GM18498 (cell line): ENCODE results near the gene COL28A1.
"Not testable (repeated sequence)": the region's sequence is repeated elsewhere in the genome, so short reads cannot be mapped to it uniquely, and the experiment has no call there.

Experiments
- ATAC-seq: cut with Tn5 transposase; IDR thresholded peaks from one replicate; pipeline ENCODE4 v1.9.1; 2021; ENCODE audit warnings: mild to moderate bottlenecking, moderate library complexity; ENCODE audit not compliant: unreplicated experiment

The COL28A1 gene

GRCh38 chr7:7476381-7476780 lies 59.3 kb downstream of the COL28A1 start:
- ATAC-seq: no peak

- no peak for ATAC-seq
Observed at GRCh38 chr7:7475601-7476000, 60.1 kb downstream of the COL28A1 start.

- ATAC-seq: no peak
Observed at GRCh38 chr7:7474436-7474835, 61.2 kb downstream of the COL28A1 start.

DNA sequence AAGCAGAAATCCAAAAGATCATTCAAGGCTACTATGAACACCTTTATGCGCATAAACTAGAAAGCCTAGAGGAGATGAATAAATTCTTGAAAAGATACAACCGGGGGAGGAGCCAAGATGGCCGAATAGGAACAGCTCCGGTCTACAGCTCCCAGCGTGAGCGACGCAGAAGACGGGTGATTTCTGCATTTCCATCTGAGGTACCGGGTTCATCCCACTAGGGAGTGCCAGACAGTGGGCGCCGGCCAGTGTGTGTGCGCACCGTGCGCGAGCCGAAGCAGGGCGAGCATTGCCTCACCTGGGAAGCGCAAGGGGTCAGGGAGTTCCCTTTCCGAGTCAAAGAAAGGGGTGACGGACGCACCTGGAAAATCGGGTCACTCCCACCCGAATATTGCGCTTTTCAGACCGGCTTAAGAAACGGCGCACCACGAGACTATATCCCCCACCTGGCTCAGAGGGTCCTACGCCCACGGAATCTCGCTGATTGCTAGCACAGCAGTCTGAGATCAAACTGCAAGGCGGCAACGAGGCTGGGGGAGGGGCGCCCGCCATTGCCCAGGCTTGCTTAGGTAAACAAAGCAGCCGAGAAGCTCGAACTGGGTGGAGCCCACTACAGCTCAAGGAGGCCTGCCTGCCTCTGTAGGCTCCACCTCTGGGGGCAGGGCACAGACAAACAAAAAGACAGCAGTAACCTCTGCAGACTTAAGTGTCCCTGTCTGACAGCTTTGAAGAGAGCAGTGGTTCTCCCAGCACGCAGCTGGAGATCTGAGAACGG lies 70.5 kb downstream of the COL28A1 start:
- ATAC-seq: not testable (repeated sequence)

GRCh38 chr7:7454000-7454399 lies 81.7 kb downstream of the COL28A1 start:
- no peak for ATAC-seq

DNA sequence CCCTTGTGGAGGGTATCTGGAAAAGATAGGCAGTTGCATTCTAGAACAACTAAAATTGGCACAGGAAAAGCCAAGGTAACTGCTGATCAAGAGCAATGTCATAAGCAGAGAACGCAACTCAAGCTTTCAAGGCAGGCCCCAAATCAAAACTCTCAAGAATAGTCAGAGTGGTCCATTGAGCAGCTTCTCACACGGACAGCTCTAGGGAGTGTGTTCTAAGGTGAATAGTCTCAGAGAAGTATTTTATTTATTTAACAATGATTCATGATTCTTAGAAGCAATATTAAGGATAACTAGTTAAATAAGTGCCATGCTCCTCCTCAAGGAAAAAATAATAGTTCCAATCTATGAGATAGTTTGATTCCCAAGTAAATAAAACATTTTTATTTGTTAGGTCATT lies 83.0 kb downstream of the COL28A1 start:
- no peak for ATAC-seq

DNA sequence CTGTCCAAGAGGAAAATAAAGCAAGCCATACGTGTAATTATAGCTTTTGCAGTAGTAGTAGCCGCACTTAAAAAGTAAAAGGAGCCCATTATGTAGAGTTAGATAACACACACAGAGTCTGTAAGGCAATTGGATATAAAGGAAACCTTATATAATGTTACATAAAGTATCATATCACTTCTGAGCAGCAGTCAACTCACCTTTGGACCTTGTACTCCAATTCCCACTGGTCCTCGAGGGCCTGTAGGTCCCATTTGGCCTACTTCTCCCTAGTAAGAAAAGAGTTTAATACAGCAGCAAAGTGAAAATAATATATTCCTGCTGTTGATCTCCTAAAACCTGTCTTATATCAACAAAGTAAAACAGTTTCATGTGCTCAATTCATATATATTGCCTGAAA lies 83.6 kb downstream of the COL28A1 start:
- no peak for ATAC-seq

DNA sequence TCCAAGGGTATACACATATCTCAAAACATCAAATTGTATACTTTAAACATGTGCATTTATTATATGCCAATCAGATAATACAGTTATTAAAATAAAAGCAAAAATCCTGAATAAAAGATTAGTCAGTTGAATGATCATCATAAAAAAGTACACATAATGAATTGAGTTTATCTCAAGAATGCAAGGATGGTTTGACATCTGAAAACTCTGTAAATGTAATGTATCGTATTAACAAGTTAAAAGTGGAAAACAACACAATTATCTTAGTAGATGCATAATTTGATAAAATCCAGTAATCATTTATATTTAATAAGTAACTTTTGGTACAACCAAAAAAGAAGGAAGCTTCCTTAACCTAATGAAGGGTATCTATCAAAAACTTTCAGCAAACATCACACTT lies 86.6 kb downstream of the COL28A1 start:
- ATAC-seq: no peak

- no peak for ATAC-seq
Observed at GRCh38 chr7:7446616-7447015, 89.1 kb downstream of the COL28A1 start.

- ATAC-seq: no peak
Observed at GRCh38 chr7:7443806-7444350, 91.8 kb downstream of the COL28A1 start.

DNA sequence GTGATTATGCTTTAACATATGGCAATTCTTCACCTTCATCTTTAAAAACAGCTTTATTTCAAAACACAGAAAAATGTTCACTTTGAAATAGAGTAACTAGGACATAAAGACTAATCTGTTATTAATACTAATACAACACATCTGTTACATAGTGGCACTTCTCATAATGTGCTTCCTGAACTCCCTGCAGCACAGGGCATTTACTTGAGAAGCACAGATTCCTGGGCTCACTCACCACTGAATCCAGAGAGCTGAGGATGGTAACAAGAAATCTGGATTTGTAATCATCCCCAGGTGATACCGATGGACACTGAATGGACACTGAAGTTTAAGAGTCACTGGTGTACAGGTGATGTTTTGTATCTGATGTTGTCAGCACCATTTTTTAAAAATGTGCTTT lies 96.1 kb downstream of the COL28A1 start:
- no peak for ATAC-seq

GRCh38 chr7:7438851-7439250 lies 96.8 kb downstream of the COL28A1 start:
- no peak for ATAC-seq

- no peak for ATAC-seq
Observed at GRCh38 chr7:7435978-7436377, 99.7 kb downstream of the COL28A1 start.

GRCh38 chr7:7434329-7434728 lies 101.3 kb downstream of the COL28A1 start:
- no peak for ATAC-seq

DNA sequence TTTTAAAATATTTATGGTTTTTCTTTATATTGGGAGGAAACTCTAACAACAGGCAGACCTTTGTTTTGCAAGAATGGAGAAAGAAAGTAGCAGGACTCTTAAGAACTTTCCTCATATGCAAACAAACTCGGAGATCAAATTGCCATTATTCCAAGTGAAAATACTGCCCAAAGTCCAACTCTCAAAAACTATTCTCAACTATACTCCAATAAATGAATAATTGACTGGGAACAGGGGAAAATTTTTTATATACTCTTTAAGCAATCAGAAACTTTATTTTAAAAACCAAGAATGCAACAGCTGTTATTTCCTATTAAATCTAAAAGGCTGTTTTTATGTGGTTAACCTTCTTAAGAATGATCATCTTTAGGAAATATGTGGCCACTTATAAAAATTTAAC lies 101.9 kb downstream of the COL28A1 start:
- no peak for ATAC-seq

GRCh38 chr7:7432979-7433378 lies 102.7 kb downstream of the COL28A1 start:
- no peak for ATAC-seq

- no peak for ATAC-seq
Observed at GRCh38 chr7:7428806-7429205, 106.9 kb downstream of the COL28A1 start.

DNA sequence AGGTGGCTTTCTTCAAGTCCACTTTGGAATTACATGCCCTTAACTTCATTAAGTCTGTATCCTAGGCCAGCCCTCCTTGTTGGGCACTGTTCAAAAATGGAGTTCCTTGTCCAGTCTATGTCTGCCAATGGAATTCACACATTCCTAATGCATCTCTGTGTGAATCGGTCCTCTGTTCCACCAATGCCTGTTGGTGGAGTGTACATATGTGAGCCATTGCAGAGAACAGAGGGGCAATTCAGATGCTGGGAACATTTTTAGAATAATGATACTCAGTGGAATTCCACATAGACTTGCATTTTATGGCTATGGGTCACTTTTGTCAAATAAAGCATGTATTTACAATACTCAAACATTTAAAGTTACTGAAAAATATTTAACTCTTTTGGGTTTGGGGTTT lies 108.3 kb downstream of the COL28A1 start:
- no peak for ATAC-seq

GRCh38 chr7:7426676-7427075 lies 109.0 kb downstream of the COL28A1 start:
- no peak for ATAC-seq

DNA sequence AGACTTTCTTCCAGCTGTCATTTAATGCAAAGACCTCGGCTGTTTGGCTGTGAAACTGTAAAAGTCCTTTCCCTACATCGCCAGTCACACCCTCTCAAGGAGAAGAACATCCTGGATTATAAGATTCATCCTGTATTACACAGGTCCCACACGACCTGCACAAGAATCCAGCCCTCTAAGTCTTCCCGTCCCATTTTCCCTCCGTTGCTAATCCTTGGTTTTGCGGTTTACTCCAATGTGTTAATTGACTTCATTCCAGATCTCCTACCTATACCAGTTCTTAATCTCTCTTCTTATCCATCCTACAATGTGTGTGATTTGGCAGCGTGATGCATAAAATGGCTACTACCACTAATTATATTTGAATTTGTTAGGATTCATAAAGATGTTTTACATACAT lies 110.4 kb downstream of the COL28A1 start:
- no peak for ATAC-seq

DNA sequence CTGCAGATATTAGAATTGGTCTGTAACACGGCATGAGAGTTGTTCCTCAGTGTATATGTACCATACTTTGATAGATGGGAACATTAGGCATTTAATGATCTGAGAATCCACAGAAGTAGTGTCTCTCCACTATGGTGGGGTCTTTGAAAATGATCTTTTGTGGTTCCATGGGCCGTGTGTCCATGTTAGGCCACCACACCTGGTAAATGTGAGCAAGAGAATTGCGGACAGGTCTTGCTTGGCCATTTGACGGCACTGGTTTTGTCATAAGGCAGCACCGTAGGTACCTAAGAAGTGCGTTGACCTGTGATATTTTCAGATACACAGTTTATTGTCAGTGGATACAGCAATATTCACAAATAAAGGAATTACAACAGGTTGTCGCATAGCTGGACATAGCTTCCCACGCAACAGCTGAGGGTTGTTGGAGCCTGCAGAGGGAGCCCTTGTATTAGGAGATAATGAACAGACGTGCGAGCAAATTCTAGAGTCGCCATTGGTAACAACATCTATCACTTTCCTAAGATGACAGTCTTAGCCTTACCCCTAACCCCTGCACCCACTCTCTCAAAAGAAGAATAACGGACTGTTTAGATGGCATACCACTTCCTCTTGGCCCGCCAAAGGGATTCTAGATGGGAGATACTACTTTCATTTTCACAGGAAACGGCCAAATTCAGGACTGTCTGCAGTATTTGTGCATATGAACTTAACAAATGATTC lies 111.4 kb downstream of the COL28A1 start:
- ATAC-seq: peak; percentile 85

DNA sequence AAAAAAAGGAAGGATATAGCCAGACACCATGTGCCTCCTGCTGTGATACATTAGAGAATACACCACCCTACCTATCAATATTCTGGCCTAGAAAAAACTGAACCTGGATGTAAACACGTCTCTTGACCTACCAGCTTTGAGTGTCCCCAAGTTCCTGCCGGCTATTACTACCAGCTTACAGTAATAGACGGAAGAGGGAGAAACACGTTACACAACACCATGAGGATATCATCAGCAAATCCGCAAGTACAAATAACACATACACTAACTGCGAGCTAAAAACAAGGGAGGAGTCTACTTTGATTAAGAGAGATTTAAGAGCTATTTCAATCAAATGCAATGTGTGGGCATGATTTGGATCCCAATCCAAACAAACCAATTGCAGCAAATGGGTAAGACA lies 113.0 kb downstream of the COL28A1 start:
- ATAC-seq: no peak
